HL-60 (cell line): ENCODE measurements around the gene S100PBP.

Experiments used
- DNase-seq, 2 experiments: peaks; one replicate each; pipeline ENCODE4 v3.0.0-alpha.2; 2010 to 2020; ENCODE audit warnings: low read depth in 1 of 2, low spot score in 1 of 2
- H3K27ac ChIP-seq: fragments of 250-450 bp; sonication (Bioruptor Pico); replicated peaks from 2 replicates; pipeline ENCODE4 v1.5.1; 2020; ENCODE audit warnings: mild to moderate bottlenecking, moderate library complexity
- H3K27me3 ChIP-seq: fragments of 250-450 bp; sonication (Bioruptor Pico); 2 replicates; pipeline ENCODE4 v1.5.1; 2021; ENCODE audit warnings: mild to moderate bottlenecking, moderate library complexity; ENCODE audit not compliant: insufficient read depth, poor library complexity, severe bottlenecking
- H3K4me3 ChIP-seq: replicated peaks from 2 replicates; pipeline ENCODE4 v1.5.1; 2011; ENCODE audit warnings: mild to moderate bottlenecking, control low read depth, low read length; ENCODE audit not compliant: insufficient read depth
- CTCF ChIP-seq: IDR thresholded peaks from one replicate; pipeline ENCODE4 v1.5.1; 2011; ENCODE audit warnings: low read length, control low read depth, inconsistent platforms; ENCODE audit not compliant: insufficient read depth
- GABPA ChIP-seq: IDR thresholded peaks from 2 replicates; pipeline ENCODE4 v1.6.1; 2012; ENCODE audit warnings: low read depth
- POLR2AphosphoS5 ChIP-seq: IDR thresholded peaks from 2 replicates; pipeline ENCODE4 v1.6.1; 2012; ENCODE audit warnings: low read depth
- REST ChIP-seq: IDR thresholded peaks from 2 replicates; pipeline ENCODE4 v1.6.1; 2012; ENCODE audit warnings: low read depth; ENCODE audit not compliant: insufficient replicate concordance
- SPI1 ChIP-seq: IDR thresholded peaks from 2 replicates; pipeline ENCODE4 v1.6.1; 2012; ENCODE audit warnings: low read depth, mild to moderate bottlenecking, borderline replicate concordance

S100PBP gene

GRCh38 chr1:32888134-32888533, 70.7 kb downstream of the S100PBP start:
- no peak for DNase-seq
- no peak overlapping the region for H3K27ac ChIP-seq
- no peak for TF ChIP-seq POLR2AphosphoS5
- no peak for TF ChIP-seq GABPA
- no peak for TF ChIP-seq CTCF
- TF ChIP-seq SPI1 = no peak
- no peak for TF ChIP-seq REST
- peaks cover 43% of the 10 kb centered on the region for H3K27me3 ChIP-seq
- H3K4me3 ChIP-seq = no peak overlapping the region

- Histone ChIP-seq H3K4me3 (no peak overlapping the region), H3K27me3 (peaks cover 43% of the 10 kb centered on the region), H3K27ac (no peak overlapping the region)
- no peak for DNase-seq
- TF ChIP-seq POLR2AphosphoS5 = no peak
- TF ChIP-seq REST = no peak
- no peak for TF ChIP-seq SPI1
- no peak for TF ChIP-seq GABPA
- TF ChIP-seq CTCF = no peak
These were observed 71.4 kb downstream of the S100PBP start for GRCh38 chr1:32888677-32889420.

- Histone ChIP-seq H3K27ac (no peak overlapping the region), H3K27me3 (peaks cover 46% of the 10 kb centered on the region), H3K4me3 (no peak overlapping the region)
- TF ChIP-seq GABPA (no peak), REST (no peak), SPI1 (no peak), CTCF (no peak), POLR2AphosphoS5 (no peak)
- no peak for DNase-seq
These were observed 72.4 kb downstream of the S100PBP start for GRCh38 chr1:32889731-32890278.
